Tibial artery (tissue), 4 donors: ENCODE data around the gene DPH5.

ENCODE experiments used
- DNase-seq, 2 donors: peaks; one replicate each; pipeline ENCODE4 v3.0.0-alpha.2; 2019
- H3K27ac ChIP-seq, 2 donors: fragments of 200-600 bp; sonication (generic) in 1 of 2; 1 replicate in 1 of 2; 2 replicates in 1 of 2; pipeline ENCODE4 v1.5.1; 2018 to 2019; ENCODE audit warnings: mild to moderate bottlenecking in 1 of 2
- H3K27me3 ChIP-seq, 2 donors: fragments of 200-600 bp; sonication (generic) in 1 of 2; one replicate each; pipeline versions ENCODE4 v1.5.1 to v1.6.0; 2016 to 2019
- H3K36me3 ChIP-seq, 3 donors: fragments of 200-600 bp; sonication (generic) in 2 of 3; one replicate each; pipeline ENCODE4 v1.5.1; 2016 to 2019; ENCODE audit warnings: mild to moderate bottlenecking in 2 of 3
- H3K4me1 ChIP-seq, 4 donors: fragments of 200-600 bp; sonication (generic) in 2 of 4; 1 replicate in 3 of 4; 2 replicates in 1 of 4; pipeline ENCODE4 v1.5.1; 2016 to 2019
- H3K4me3 ChIP-seq, 2 donors: fragments of 200-600 bp; sonication (generic) in 1 of 2; 1 replicate in 1 of 2; 2 replicates in 1 of 2; pipeline ENCODE4 v1.5.1; 2018 to 2019; ENCODE audit warnings: mild to moderate bottlenecking in 2 of 2
- H3K9me3 ChIP-seq, 3 donors: fragments of 200-600 bp; sonication (generic) in 1 of 3; one replicate each; pipeline ENCODE4 v1.5.1; 2016 to 2019
- intact Hi-C: fragments of 100-400 bp; cut with DNase I; formaldehyde crosslinking; loops from one replicate; pipeline ENCODE4 v1.15.0; 2023; ENCODE audit warnings: low total_unique reads
- TF ChIP-seq, protein P1 (sequence below), 2 experiments: fragments of 200-600 bp in 1 of 2; fragments of 450-650 bp in 1 of 2; IDR thresholded peaks; one replicate each; pipeline ENCODE4 v1.5.1; 2017 to 2019; ENCODE audit warnings: antibody characterized with exemption in 2 of 2, mild to moderate bottlenecking in 1 of 2, moderate library complexity in 1 of 2

Gene DPH5

DNA sequence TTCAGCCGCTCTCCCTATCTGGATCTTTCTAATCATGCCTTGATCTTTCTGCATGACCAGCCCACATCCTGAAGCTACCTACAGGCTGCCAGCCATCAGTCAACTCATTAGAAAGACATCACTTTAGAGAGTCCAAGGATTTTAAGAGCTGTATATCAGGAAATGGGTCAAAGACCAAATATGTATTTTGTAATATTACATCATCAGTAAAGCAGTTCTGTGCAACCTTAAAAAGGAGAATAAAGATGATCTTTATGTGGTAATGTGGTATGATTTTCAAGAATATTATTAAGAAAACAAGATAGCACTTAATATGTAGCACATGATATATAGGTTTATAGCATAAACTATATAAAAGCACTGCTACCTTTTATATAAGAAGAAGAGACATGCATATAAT, 82.1 kb downstream of the DPH5 start:
- Histone ChIP-seq H3K4me3 (no peak overlapping the region), H3K27ac (no peak overlapping the region), H3K27me3 (no peaks in the 10 kb centered on the region), H3K36me3 (peaks cover 12 to 34% (median 13%) of the 10 kb centered on the region in 3 donors), H3K4me1 (no peaks in the 10 kb centered on the region), H3K9me3 (peaks cover 0 to 3% (median 0%) of the 10 kb centered on the region in 3 donors)
- TF ChIP-seq, protein P1, sequence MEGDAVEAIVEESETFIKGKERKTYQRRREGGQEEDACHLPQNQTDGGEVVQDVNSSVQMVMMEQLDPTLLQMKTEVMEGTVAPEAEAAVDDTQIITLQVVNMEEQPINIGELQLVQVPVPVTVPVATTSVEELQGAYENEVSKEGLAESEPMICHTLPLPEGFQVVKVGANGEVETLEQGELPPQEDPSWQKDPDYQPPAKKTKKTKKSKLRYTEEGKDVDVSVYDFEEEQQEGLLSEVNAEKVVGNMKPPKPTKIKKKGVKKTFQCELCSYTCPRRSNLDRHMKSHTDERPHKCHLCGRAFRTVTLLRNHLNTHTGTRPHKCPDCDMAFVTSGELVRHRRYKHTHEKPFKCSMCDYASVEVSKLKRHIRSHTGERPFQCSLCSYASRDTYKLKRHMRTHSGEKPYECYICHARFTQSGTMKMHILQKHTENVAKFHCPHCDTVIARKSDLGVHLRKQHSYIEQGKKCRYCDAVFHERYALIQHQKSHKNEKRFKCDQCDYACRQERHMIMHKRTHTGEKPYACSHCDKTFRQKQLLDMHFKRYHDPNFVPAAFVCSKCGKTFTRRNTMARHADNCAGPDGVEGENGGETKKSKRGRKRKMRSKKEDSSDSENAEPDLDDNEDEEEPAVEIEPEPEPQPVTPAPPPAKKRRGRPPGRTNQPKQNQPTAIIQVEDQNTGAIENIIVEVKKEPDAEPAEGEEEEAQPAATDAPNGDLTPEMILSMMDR (IDR thresholded peaks at IDR 0.05): no peak
- DNase-seq: no peak
- intact Hi-C loops: no loop called here

DNA sequence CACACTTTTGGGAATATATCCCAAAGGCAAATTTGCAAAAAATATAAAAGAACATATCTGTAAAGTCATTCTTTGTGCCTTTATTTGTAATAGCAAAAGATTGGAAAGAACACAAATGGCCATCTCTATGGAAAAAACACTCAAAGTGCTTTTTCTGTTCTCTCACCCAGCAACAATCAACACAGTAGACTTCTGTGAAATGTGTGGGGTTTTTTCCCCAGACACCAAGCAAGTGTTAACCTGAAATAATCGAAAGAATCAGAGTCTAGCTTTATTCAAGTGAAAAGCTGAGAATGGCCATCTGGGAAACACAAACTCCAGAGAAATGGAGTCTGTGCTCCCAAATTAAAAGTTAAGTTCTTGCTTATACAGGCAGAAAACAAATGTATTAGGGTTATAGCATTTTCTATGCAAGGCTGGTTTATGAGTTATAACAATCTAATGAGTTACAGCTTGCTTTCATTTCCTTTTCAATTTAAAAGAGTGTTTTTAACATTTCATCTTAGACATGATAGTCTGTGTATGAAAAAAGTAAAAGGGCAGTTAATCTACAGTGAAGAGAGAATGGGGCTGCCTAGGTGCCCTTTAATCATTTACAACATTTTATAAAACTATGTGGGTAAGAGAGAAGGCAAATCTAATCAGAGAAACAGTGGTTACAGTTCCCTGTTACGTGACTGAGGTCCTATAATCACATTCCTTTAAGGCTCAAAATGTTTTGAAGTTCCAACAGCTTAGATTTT, 83.1 kb downstream of the DPH5 start:
- DNase-seq: no peak
- Histone ChIP-seq H3K27me3 (no peaks in the 10 kb centered on the region), H3K9me3 (no peaks in the 10 kb centered on the region), H3K4me3 (no peak overlapping the region), H3K36me3 (peaks cover 9 to 36% (median 12%) of the 10 kb centered on the region in 3 donors), H3K4me1 (no peaks in the 10 kb centered on the region), H3K27ac (no peak overlapping the region)
- intact Hi-C loops: no loop called here
- TF ChIP-seq, protein P1 (IDR thresholded peaks at IDR 0.05): no peak

DNA sequence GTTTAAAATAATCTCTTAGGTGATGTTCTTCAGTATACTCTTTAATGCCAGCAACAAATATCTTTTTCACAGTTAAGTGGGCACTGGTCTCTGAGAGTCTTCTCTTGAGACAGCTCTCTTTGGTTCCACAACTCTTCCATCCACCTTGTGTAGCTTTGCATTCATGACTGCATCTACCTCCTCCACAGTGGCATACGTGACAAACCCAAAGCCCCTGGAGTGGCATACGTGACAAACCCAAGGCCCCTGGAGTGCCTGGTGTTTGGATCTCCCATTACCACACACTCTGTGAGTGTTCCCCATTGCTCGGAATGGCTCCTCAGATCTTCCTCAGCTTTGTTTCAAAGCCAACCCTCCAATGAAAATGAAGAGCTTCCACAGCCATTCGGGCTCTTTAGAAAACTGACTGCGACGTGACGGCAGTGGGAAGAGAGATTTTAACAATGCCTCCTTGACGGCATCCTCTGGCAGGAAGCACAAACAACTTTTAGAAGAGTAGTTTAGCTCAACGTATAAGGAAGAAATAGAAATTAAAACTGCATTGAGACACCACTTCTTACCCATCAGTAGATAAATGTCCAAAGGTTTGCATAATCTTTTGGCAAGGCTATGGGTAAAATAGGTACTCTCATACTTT, 83.9 kb downstream of the DPH5 start:
- Histone ChIP-seq H3K27me3 (no peaks in the 10 kb centered on the region), H3K36me3 (peaks cover 9 to 36% (median 12%) of the 10 kb centered on the region in 3 donors), H3K4me1 (no peaks in the 10 kb centered on the region), H3K9me3 (no peaks in the 10 kb centered on the region), H3K27ac (no peak overlapping the region), H3K4me3 (no peak overlapping the region)
- TF ChIP-seq, protein P1 (IDR thresholded peaks at IDR 0.05): no peak
- no peak for DNase-seq
- intact Hi-C loops: no loop called here

DNA sequence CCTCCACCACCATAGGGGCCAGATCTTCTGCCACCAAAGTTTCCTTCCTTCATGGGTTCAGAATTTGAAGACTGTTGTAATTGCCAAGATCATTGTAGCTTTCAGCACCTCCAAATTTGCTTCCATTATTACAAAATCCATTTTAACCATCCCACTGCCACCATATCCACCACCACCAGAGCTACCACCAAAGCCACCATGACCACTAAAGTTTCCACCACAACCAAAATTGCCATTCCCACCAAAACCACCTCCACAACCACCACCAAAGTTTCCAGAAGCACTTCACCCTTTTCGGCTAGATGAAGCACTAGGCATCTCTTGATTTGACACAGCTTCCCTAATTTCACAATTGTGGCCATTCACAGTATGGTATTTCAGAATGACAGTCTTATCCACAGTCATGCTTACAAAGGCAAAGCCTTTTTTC, 84.5 kb downstream of the DPH5 start:
- H3K36me3 ChIP-seq: peaks cover 9 to 36% (median 12%) of the 10 kb centered on the region in 3 donors
- intact Hi-C loops: no loop called here
- TF ChIP-seq, protein P1 (IDR thresholded peaks at IDR 0.05): no peak

More for the DNA sequence above, 84.5 kb downstream of the DPH5 start:
- Histone ChIP-seq H3K4me1 (no peaks in the 10 kb centered on the region), H3K27me3 (no peaks in the 10 kb centered on the region), H3K4me3 (no peak overlapping the region), H3K9me3 (no peaks in the 10 kb centered on the region), H3K27ac (no peak overlapping the region)
- no peak for DNase-seq
